ENCODE results near the gene HLCS. TPM values are rescaled to one million over a fixed set of nuclear protein-coding genes. Genes with fewer than 3 reads are reported as not detected.

The HLCS gene
- total and polyA plus RNA-seq, 2 of the 4 experiments (the other 2 are of a cell fraction), result 10.6 to 21.0 TPM

DNA sequence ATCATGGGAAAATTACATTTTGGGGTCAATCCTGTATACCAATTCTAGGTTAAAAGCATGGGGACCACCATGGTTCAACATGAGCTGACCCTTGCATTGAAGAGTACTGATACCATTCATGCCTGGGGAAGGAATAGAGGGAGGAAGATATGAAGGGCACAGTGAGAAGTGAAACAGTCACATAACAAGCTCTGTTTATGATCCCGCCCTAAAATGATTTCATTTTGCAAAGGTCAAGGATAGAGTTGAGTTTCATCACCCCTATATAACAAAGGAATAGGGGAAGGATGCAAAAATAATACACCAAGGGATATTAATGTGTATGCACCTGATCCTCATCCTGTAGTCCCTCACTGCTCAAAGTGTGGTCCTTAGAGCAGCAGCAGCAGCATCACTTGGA, 2.5 kb upstream of the HLCS start:
- TF ChIP-seq MAZ (IDR thresholded peaks at IDR 0.05; ENCODE audit: borderline replicate concordance, low read depth, low read length) (no peak), MXI1 (IDR thresholded peaks at IDR 0.05; ENCODE audit: borderline replicate concordance, low read depth, low read length) (no peak), NFE2L2 (IDR thresholded peaks at IDR 0.05; ENCODE audit: low read depth, low read length) (no peak), BHLHE40 (IDR thresholded peaks at IDR 0.05; ENCODE audit: low read depth, low read length) (no peak), RFX5 (IDR thresholded peaks at IDR 0.05; ENCODE audit: low read depth, low read length) (no peak), CEBPB (IDR thresholded peaks at IDR 0.05; ENCODE audit: low read depth, low read length) (no peak), RAD21 (IDR thresholded peaks at IDR 0.05; ENCODE audit: low read length) (no peak)
- CTCF ChIA-PET, result no interaction called here
- H4K20me1 ChIP-seq (ENCODE audit: insufficient read depth, low read length), result no peaks in the 10 kb centered on the region

More for the DNA sequence above, 2.5 kb upstream of the HLCS start:
- no peaks in the 10 kb centered on the region for H3K9me3 ChIP-seq (ENCODE audit: control insufficient read depth, insufficient read depth, low read length)
- H4K91ac ChIP-seq (ENCODE audit: insufficient read depth, low read depth, low read length), result no peak overlapping the region
- BruUV-seq (replicated peaks), result no TSS peak
- no peak overlapping the region for H2BK20ac ChIP-seq (ENCODE audit: low read depth, low read length)
- H2BK5ac ChIP-seq (ENCODE audit: low read depth, low read length, poor library complexity, severe bottlenecking), result no peak overlapping the region
- peaks cover 12 to 22% of the 10 kb centered on the region in 2 experiments for H3K79me1 ChIP-seq (ENCODE audit: low read depth in 1 of 2, low read length in 2 of 2)
- no peak overlapping the region for H4K5ac ChIP-seq (ENCODE audit: low read depth, low read length)
- H3K4me1 ChIP-seq (ENCODE audit: control insufficient read depth, insufficient read depth, low read length), result peaks cover 3% of the 10 kb centered on the region
- peaks cover 7% of the 10 kb centered on the region; the same call in 1 of the 2 replicates for H3K9me1 ChIP-seq (ENCODE audit: insufficient read depth, low read length)
- H2AK9ac ChIP-seq (replicated peaks; ENCODE audit: low read depth, low read length, poor library complexity), result no peak overlapping the region
- no CpG with 5 or more reads among the region's 1 CpG for WGBS, 2 experiments (ENCODE audit: extremely low coverage in 2 of 2, insufficient read length in 1 of 2)
- no peak overlapping the region for H2AK5ac ChIP-seq (ENCODE audit: low read depth, low read length)
- POLR2A ChIA-PET (ENCODE audit: unreplicated experiment), result no interaction called here
- no peak overlapping the region for H2BK15ac ChIP-seq (ENCODE audit: low read depth, low read length)
- no peak overlapping the region for H3K4me2 ChIP-seq (ENCODE audit: low read depth, low read length)
- no peak overlapping the region for H3K9ac ChIP-seq (ENCODE audit: low read depth, low read length)
- no peak overlapping the region for H2BK120ac ChIP-seq (ENCODE audit: low read depth, low read length)
- H4K8ac ChIP-seq (ENCODE audit: low read depth in 2 of 2, low read length in 2 of 2), result no peak overlapping the region
- H3K14ac ChIP-seq (replicated peaks; ENCODE audit: low read depth, low read length), result no peak overlapping the region
- no peaks in the 10 kb centered on the region; the same call in none of the 2 replicates for H3K36me3 ChIP-seq (ENCODE audit: control insufficient read depth, insufficient read depth, low read length)
- H3K27ac ChIP-seq (ENCODE audit: insufficient read depth, low read length), result no peak overlapping the region
- in situ Hi-C loops (cut with MboI; ENCODE audit: low sequenced_read_pairs) (no loop called here), dilution Hi-C loops (cut with HindIII; ENCODE audit: low sequenced_read_pairs, unreplicated experiment) (no loop called here), intact Hi-C loops (cut with micrococcal nuclease) (no loop called here)
- no peak overlapping the region for H3K56ac ChIP-seq (ENCODE audit: extremely low read depth, insufficient read depth, low read length)
- H3K23ac ChIP-seq (ENCODE audit: low read depth, low read length), result no peak overlapping the region
- no peaks in the 10 kb centered on the region for H3K27me3 ChIP-seq (ENCODE audit: control insufficient read depth, insufficient read depth, low read length)
- H2AFZ ChIP-seq (replicated peaks; ENCODE audit: low read length, poor library complexity), result no peak overlapping the region
- no peak overlapping the region for H3K18ac ChIP-seq (ENCODE audit: low read depth, low read length)
- DNase-seq (no peak), ATAC-seq (ENCODE audit: low read depth) (no peak)
- H3K4ac ChIP-seq (ENCODE audit: low read depth, low read length), result no peak overlapping the region
- H3K4me3 ChIP-seq (ENCODE audit: insufficient read depth, low read depth, low read length), result no peak overlapping the region

Measured in IMR-90 (cell line).